H1 (cell line): ENCODE data around the gene SMG5. TPM values are rescaled to one million over a fixed set of nuclear protein-coding genes. Genes with fewer than 3 reads are reported as not detected.

ENCODE experiments used
- BACH1 ChIP-seq: IDR thresholded peaks from 2 replicates; pipeline ENCODE4 v1.6.1; 2012; ENCODE audit warnings: low read length, improper control_type of control experiment
- BCL11A ChIP-seq, 2 experiments: IDR thresholded peaks; one replicate each; pipeline ENCODE4 v1.6.1; 2011; ENCODE audit warnings: low read depth in 2 of 2, low read length in 2 of 2, mild to moderate bottlenecking in 2 of 2
- CHD2 ChIP-seq: IDR thresholded peaks from 2 replicates; pipeline ENCODE4 v1.6.1; 2012; ENCODE audit warnings: low read length, improper control_type of control experiment
- CREB1 ChIP-seq: IDR thresholded peaks from 2 replicates; pipeline ENCODE4 v1.6.1; 2012; ENCODE audit warnings: inconsistent platforms
- CTBP2 ChIP-seq: IDR thresholded peaks from 2 replicates; pipeline ENCODE4 v1.7.0; 2011; ENCODE audit warnings: borderline replicate concordance, mild to moderate bottlenecking, moderate library complexity, mixed read lengths, low read length; ENCODE audit not compliant: insufficient read depth, insufficient read length
- EP300 ChIP-seq, 2 experiments: IDR thresholded peaks; 1 replicate in 1 of 2; 2 replicates in 1 of 2; pipeline ENCODE4 v1.6.1; 2011 to 2012; ENCODE audit warnings: low read depth in 2 of 2, low read length in 2 of 2, mild to moderate bottlenecking in 2 of 2, borderline replicate concordance in 1 of 2, inconsistent platforms in 1 of 2, moderate library complexity in 1 of 2
- EZH2 ChIP-seq: fragments of 200-600 bp; sonication (generic); IDR thresholded peaks from 2 replicates; pipeline ENCODE4 v1.7.1; 2012; ENCODE audit warnings: low read depth, mild to moderate bottlenecking, moderate library complexity, low read length, inconsistent platforms; ENCODE audit not compliant: severe bottlenecking
- FOSL1 ChIP-seq: IDR thresholded peaks from 2 replicates; pipeline ENCODE4 v1.6.1; 2011; ENCODE audit warnings: mild to moderate bottlenecking, low read depth, low read length, moderate library complexity; ENCODE audit not compliant: insufficient read depth
- GTF2F1 ChIP-seq: IDR thresholded peaks from 2 replicates; pipeline ENCODE4 v1.6.1; 2012; ENCODE audit warnings: low read depth, low read length, improper control_type of control experiment, borderline replicate concordance
- KDM1A ChIP-seq: fragments of 200-600, 300-600 bp; sonication (generic); IDR thresholded peaks from 2 replicates; pipeline ENCODE4 v1.7.1; 2016; ENCODE audit warnings: mild to moderate bottlenecking, low read length, borderline replicate concordance
- PHF8 ChIP-seq: fragments of 200-600 bp; sonication (generic); conservative IDR thresholded peaks from 2 replicates; pipeline ENCODE4 v1.7.1; 2012; ENCODE audit warnings: low read depth, mild to moderate bottlenecking, inconsistent platforms, low read length, moderate library complexity
- RAD21 ChIP-seq, 2 experiments: IDR thresholded peaks in 1 of 2; conservative IDR thresholded peaks in 1 of 2; 2 replicates each; pipeline ENCODE4 v1.6.1; 2011; ENCODE audit warnings: low read depth in 2 of 2, low read length in 2 of 2, improper control_type of control experiment in 1 of 2, inconsistent platforms in 1 of 2, mild to moderate bottlenecking in 1 of 2, moderate library complexity in 1 of 2
- RBBP5 ChIP-seq: IDR thresholded peaks from 2 replicates; pipeline ENCODE4 v1.7.1; 2012; ENCODE audit warnings: low read depth, mild to moderate bottlenecking, inconsistent platforms, low read length, moderate library complexity, borderline replicate concordance
- RFX5 ChIP-seq: IDR thresholded peaks from 2 replicates; pipeline ENCODE4 v1.6.1; 2011; ENCODE audit warnings: low read depth, low read length, improper control_type of control experiment, borderline replicate concordance
- SIN3A ChIP-seq, 2 experiments: IDR thresholded peaks in 1 of 2; conservative IDR thresholded peaks in 1 of 2; 2 replicates each; pipeline ENCODE4 v1.6.1; 2011 to 2012; ENCODE audit warnings: low read length in 2 of 2, improper control_type of control experiment in 1 of 2, low read depth in 1 of 2, mild to moderate bottlenecking in 1 of 2
- SP1 ChIP-seq: IDR thresholded peaks from 2 replicates; pipeline ENCODE4 v1.6.1; 2011; ENCODE audit warnings: low read depth, low read length
- SP4 ChIP-seq: IDR thresholded peaks from 2 replicates; pipeline ENCODE4 v1.6.1; 2012; ENCODE audit warnings: low read length, inconsistent platforms
- SRF ChIP-seq: IDR thresholded peaks from 2 replicates; pipeline ENCODE4 v1.6.1; 2011; ENCODE audit warnings: mild to moderate bottlenecking, low read depth, low read length, moderate library complexity
- TAF1 ChIP-seq: IDR thresholded peaks from 2 replicates; pipeline ENCODE4 v1.6.1; 2011; ENCODE audit warnings: mild to moderate bottlenecking, low read depth, low read length
- TAF7 ChIP-seq: optimal IDR thresholded peaks from 2 replicates; pipeline ENCODE3; 2011; ENCODE audit warnings: low read depth, mild to moderate bottlenecking, inconsistent platforms, low read length, moderate library complexity, borderline replicate concordance
- TBP ChIP-seq: IDR thresholded peaks from 2 replicates; pipeline ENCODE4 v1.6.1; 2011; ENCODE audit warnings: low read depth, low read length, improper control_type of control experiment
- TCF12 ChIP-seq: IDR thresholded peaks from 2 replicates; pipeline ENCODE4 v1.6.1; 2011; ENCODE audit warnings: low read depth, mild to moderate bottlenecking, low read length
- YY1 ChIP-seq: IDR thresholded peaks from 2 replicates; pipeline ENCODE4 v1.6.1; 2011; ENCODE audit warnings: low read depth, mild to moderate bottlenecking, low read length
- polyA plus RNA-seq, 7 experiments: library from polyadenylated mRNA; depleted of rRNA in 3 of 7; stranded (reverse) in 5 of 7; unstranded in 2 of 7; fragments of >200 nt in 5 of 7; fragments of 200-250 nt in 2 of 7; gene quantifications; 1 replicate in 5 of 7; 2 replicates in 1 of 7; 4 replicates in 1 of 7; pipeline versions ENCODE4 v1.2.1 to v1.2.3, GENCODE V29; 2011 to 2013; ENCODE audit warnings: missing spikeins in 2 of 7, mixed read lengths in 2 of 7
- total RNA-seq: library from RNA; stranded (reverse); fragmentation: NEBNext Ultra II Directional; extraction: Animal tissue kit (Norgen Biotek cat#: 25700); gene quantifications from 2 replicates; pipeline ENCODE4 v1.2.1, GENCODE V29; 2021

The SMG5 gene
- total and polyA plus RNA-seq, 2 of the 8 experiments (the other 6 are each of a cell fraction or from before 2014, with no cell fraction given) = 32.7 to 98.0 TPM

GRCh38 chr1:156282479-156283222 is at the start of gene SMG5 (continued):
- TF ChIP-seq CHD2 = peak; percentile 100
- no peak for TF ChIP-seq EZH2
- TF ChIP-seq TAF1 = peak; percentile 97
- peak; percentile 99 for TF ChIP-seq YY1
- TF ChIP-seq SP1 = peak; percentile 83
- TF ChIP-seq CREB1 = peak; percentile 76
- peak; percentile 33 for TF ChIP-seq CTBP2
- TF ChIP-seq FOSL1 = no peak
- TF ChIP-seq RFX5 = no peak
- peak; percentile 60; the same call in 1 of the 2 replicates for TF ChIP-seq RBBP5
- no peak for TF ChIP-seq SRF
- TF ChIP-seq TCF12 = peak; percentile 92
- peak; percentile 44; the same call in 1 of the 2 replicates for TF ChIP-seq BACH1
- no peak for TF ChIP-seq RAD21 (IDR thresholded peaks at IDR 0.05 in 1 of 2, conservative IDR thresholded peaks at IDR 0.05 in 1 of 2; ENCODE audit: low read depth in 2 of 2, low read length in 2 of 2)
- TF ChIP-seq SP4 = peak; percentile 86; the same call in 1 of the 2 replicates
- peak; percentile 91 for TF ChIP-seq TAF7
- TF ChIP-seq BCL11A (IDR thresholded peaks at IDR 0.05; ENCODE audit: low read depth in 2 of 2, low read length in 2 of 2) = no peak
- peak; percentile 89 for TF ChIP-seq TBP
- peak; percentile 100 for TF ChIP-seq PHF8
- TF ChIP-seq SIN3A (conservative IDR thresholded peaks at IDR 0.05 in 1 of 2, IDR thresholded peaks at IDR 0.05 in 1 of 2; ENCODE audit: low read depth in 1 of 2, low read length in 2 of 2) = peak; percentile 86 to 97
- no peak for TF ChIP-seq KDM1A
- peak in 1 of 2 experiments; percentile 77; a peak in 1 of 3 replicates for TF ChIP-seq EP300 (IDR thresholded peaks at IDR 0.05; ENCODE audit: borderline replicate concordance in 1 of 2, low read depth in 2 of 2, low read length in 2 of 2)
- TF ChIP-seq GTF2F1 = peak; percentile 80; the same call in 1 of the 2 replicates
